Measurements from ENCODE around the gene CFAP46.

- TF ChIP-seq EZH2 (IDR thresholded peaks at IDR 0.05; ENCODE audit: borderline replicate concordance, insufficient read depth, low read depth, low read length, poor library complexity, severe bottlenecking) (no peak), CTCF (IDR thresholded peaks at IDR 0.05) (no peak)
Observed at GRCh38 chr10:132786884-132787494, 155.4 kb downstream of the CFAP46 start.
